Measurements from ENCODE around the gene MRPL18.
"Not testable (repeated sequence)": the region's sequence is repeated elsewhere in the genome, so short reads cannot be mapped to it uniquely, and the experiment has no call there.

Gene MRPL18

GRCh38 chr6:159790956-159791598 lies 810 bp downstream of the MRPL18 start:
- DNase-seq (ENCODE audit: low read depth in 2 of 2) = no peak
- no peak for TF ChIP-seq CTCF (IDR thresholded peaks at IDR 0.05; ENCODE audit: low read depth, low read length)
- H3K4me3 ChIP-seq (replicated peaks in 1 of 2; ENCODE audit: low read depth in 2 of 2, low read length in 2 of 2) = peak overlapping the region; percentile 82 to 97

- not testable (repeated sequence) for H3K4me3 ChIP-seq (replicated peaks in 1 of 2; ENCODE audit: low read depth in 2 of 2, low read length in 2 of 2); DNase-seq (ENCODE audit: low read depth in 2 of 2)
Measured at GRCh38 chr6:159794976-159795375, 4.7 kb downstream of the MRPL18 start.

GRCh38 chr6:159797554-159797953 lies 7.3 kb downstream of the MRPL18 start:
- DNase-seq (ENCODE audit: low read depth in 2 of 2) = no peak
- H3K4me3 ChIP-seq (replicated peaks in 1 of 2; ENCODE audit: low read depth in 2 of 2, low read length in 2 of 2) = no peak overlapping the region
- no peak for TF ChIP-seq CTCF (IDR thresholded peaks at IDR 0.05; ENCODE audit: low read depth, low read length)

- DNase-seq (ENCODE audit: low read depth in 2 of 2) = no peak
Measured at GRCh38 chr6:159800141-159800865, 10.0 kb downstream of the MRPL18 start, which contains the start of gene PNLDC1. Gene PNLDC1 (plus strand): TSS chr6:159800276. CDS start chr6:159800308, 32 bp downstream.

GRCh38 chr6:159801935-159802334 lies 11.7 kb downstream of the MRPL18 start:
- H3K4me3 ChIP-seq (replicated peaks in 1 of 2; ENCODE audit: low read depth in 2 of 2, low read length in 2 of 2) = no peak overlapping the region
- DNase-seq (ENCODE audit: low read depth in 2 of 2) = peak in 1 of 2 donors; percentile 23
- TF ChIP-seq CTCF (IDR thresholded peaks at IDR 0.05; ENCODE audit: low read depth, low read length) = no peak

More at GRCh38 chr6:159800141-159800865, 10.0 kb downstream of the MRPL18 start, which contains the start of gene PNLDC1:
- H3K4me3 ChIP-seq (replicated peaks in 1 of 2; ENCODE audit: low read depth in 2 of 2, low read length in 2 of 2) = no peak within 1 kb of the TSS
- TF ChIP-seq CTCF (IDR thresholded peaks at IDR 0.05; ENCODE audit: low read depth, low read length) = no peak

- no peak overlapping the region for H3K4me3 ChIP-seq (replicated peaks in 1 of 2; ENCODE audit: low read depth in 2 of 2, low read length in 2 of 2)
- no peak for TF ChIP-seq CTCF (IDR thresholded peaks at IDR 0.05; ENCODE audit: low read depth, low read length)
- DNase-seq (ENCODE audit: low read depth in 2 of 2) = no peak
Measured at GRCh38 chr6:159804504-159804903, 14.2 kb downstream of the MRPL18 start.

- no peak for TF ChIP-seq CTCF (IDR thresholded peaks at IDR 0.05; ENCODE audit: low read depth, low read length)
- no peak overlapping the region for H3K4me3 ChIP-seq (replicated peaks in 1 of 2; ENCODE audit: low read depth in 2 of 2, low read length in 2 of 2)
- DNase-seq (ENCODE audit: low read depth in 2 of 2) = peak in 1 of 2 donors; percentile 24
Measured at GRCh38 chr6:159805440-159806020, 15.3 kb downstream of the MRPL18 start.

Data from cardiac fibroblast (primary cell).